Measurements from ENCODE around the gene CCDC92.

The CCDC92 gene

DNA sequence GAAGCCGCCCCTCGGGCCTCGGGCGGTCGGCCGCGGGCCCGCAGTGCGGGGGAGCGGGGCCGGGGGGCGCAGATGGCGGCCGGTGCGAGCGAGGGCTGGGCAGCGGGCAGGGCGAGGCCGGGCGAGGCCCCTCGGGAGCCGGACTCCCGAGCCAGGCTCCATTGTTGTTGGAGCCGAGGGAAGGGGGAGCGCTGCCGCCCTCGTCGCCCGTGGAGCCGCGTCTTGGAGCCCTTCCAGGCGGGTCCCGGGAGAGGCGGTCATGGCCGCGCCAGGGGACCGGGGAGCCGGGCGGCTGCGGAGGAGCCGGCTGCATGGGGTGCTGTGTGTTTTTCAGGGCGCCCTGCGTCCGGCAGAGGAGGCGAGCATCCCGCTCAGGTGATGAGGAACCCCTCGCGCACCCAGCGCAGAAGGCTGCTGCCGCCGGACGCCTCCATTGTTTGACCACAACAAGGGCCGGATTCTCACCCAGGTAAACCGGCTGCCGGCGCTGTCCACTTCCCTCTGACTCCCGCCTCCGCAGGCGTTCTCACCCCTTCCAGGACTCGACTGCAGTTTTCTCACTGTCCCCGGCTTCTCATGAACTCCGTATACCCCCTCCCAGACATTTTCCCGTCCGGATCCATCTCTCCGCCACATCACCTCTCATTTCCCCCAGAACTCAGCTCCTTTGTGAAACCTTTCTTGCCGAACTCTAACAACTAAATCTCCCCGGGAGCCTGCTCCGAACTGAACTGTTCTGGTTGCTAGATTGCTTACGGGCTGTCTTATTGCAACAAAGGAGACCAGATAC is 1.1 kb upstream of the CCDC92 start:
- DNase-seq, result peak in 8 of 14 donors; percentile 35 to 61 (median 49)

DNA sequence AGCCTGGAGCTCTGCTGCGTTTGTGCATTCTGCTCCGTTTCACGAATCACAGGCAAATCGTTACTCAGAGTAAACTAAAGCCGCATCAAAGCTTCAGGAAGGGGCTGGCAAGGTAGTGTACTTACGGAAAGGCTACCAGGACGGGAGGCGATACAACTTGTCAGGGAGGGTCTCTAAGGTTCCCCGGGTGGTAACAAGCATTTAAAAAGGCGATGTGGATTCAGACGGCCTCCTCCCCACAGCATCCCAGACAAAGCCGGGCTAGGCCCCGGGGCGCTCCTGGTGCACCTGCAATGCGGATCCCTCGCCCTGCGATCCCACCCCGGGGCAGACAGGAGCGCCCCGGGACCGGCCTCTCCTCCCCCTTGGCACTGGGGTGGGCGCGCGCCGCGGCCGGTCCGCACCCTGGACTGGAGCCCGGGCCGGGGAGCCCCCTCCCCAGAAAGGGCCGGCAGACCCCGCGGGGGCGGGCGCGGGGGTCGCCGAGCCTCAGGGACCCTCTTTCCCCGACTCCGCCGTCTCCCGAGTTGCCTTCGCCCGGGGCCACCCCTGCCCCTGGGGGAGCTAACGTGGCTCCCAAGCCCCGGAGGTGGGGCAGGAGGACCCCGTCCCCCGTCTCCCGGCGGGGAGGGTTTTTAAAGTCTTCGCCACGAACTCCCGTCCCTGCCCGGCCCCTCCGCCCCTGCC is 718 bp downstream of the CCDC92 start:
- peak in 10 of 14 donors; percentile 20 to 62 (median 40) for DNase-seq

DNA sequence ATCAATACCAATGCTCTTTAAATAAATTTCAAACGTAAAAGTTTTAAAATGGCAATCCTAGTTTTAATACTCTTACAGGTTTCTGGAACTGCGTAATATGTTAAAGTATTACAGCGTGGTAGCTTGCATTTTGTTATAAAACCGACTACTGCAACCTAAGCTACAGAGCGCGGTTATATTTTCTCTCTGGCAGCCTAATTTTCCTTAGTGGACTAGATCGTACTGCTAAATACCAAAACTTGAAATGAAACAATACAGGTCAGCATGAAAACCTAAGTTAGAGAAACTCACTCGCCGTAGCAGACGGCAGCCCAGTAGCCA is 1.2 kb downstream of the CCDC92 start:
- no peak for DNase-seq

DNA sequence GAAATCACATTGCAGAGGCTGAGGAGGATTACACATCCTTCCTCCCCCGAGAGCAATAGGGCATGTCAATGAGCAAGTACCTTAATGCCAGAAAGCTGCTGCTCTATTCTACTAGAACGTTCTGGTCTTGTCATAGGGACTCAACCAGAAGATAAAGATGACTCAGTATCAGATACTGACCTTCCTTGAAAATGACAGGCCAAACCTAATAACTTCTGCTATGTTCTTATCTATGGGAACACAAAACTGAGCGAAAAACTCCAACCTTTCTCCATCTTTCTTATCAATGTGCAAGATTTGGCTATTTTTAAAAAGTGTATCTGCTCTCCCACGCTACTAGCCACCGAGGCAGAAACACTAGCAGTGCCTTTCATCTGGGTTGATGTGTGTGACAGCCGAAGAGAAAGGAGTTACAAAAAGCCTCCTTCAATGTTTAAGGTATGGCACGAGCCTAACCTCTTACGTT is 5.5 kb downstream of the CCDC92 start:
- no peak for DNase-seq

DNA sequence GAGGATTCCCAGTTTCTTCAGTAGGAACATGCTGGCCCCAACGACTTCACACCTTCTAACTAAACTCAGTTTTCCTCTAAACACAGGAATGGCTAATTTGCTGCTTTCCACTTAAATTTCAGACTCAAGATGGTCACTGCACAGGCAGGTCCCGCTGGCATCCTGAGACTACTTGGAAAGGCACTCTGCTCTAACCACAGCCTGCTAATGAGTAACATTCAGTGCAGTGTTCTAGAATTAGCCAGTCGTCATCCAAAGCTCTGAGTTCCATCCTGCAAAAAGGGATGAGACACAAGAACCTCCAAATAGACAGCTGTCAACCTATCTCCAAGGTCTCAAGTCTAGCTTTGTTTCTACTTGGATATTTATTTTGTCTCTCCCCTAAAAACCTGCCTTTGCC is 6.0 kb downstream of the CCDC92 start:
- no peak for DNase-seq

DNA sequence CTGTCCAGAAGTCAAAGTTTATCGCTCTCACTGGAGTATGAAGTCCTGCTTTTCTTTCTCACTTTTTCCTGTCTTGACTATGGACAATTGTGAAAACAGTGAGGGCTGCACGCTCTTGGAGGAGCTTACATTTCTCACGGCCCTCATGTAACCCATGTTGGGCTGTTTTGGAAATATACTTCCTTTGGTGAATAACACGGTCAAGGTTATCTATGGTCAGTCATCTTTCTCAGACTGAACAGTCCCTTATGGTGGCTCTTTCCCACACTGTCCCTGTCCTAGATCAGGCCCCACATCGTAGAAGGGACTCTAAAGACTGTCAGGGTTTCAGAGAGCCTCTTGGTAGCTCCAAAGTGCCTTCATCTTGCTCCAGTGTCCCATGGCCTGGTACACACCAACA is 7.2 kb downstream of the CCDC92 start:
- no peak for DNase-seq

DNA sequence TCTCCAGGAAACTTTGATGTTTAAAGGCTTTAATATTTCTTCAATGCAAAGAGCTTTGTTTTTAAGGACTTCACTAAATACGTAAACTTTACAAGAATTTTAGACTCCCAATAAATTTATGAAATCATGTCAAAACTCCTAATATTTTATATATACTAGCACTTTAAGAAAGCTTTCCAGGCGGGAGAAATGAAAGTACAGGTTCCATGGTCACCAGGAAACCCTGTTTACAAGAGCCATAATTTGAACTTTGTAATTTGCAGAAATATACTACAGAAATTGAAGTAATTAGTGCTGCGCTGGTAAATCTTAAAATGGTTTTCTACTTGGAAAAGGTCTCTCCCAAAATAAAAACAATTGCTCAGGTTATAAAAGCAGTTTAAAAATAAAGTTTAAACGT is 8.8 kb downstream of the CCDC92 start:
- no peak for DNase-seq

DNA sequence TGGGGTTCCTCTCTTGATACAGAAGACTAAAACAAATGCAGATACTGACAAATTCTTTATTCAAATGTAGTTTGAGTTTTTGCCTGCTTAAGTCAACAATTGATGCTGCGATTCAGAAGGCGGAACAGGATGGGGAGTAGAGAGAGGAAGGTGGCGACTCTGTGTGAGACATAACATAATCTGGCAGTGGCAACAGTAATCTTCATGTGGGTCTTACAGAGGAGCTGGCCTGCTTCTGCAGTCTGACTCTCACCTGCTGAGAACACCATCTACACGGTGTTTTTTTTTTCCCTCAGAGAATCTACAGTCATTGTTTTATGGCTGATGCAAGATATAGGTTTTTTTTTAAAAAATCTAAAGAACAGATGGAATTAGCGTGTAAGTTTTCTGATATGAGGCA is 10.1 kb downstream of the CCDC92 start:
- no peak for DNase-seq

DNA sequence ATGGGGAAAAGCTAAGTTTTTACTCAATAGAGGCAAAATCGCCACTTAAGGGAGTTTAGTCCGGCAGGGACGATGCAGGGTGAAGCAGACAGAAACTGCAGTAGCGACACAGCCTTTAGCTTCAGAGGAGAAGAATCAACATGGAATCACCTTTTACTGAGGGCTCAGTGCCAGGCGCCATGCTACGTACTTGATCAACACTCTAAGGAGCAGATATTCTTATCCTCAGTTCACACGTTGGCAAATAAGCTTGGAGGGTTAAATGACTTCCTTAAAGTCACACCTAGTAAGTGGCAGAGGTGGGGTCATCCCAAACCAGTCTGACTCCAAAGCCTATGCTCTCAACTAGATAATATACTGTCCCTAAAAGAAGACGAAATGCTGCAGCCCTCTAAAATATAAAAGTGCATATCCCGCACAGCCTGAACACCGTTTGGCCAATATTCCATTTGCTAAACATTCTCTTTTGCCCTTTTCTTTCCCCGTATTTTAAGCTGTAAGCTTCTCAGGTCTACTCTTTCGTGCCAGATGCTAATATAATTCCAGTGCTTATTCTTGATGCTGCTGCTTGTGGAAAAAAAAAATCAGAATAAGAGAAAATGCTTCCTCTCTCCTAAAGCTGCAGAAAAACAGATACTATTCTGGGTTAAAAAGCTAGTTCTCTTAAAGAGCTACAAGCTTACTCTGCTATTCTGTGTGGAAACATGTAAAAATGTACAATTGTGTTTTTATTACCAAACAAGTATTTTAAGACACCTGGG is 10.9 kb downstream of the CCDC92 start:
- DNase-seq, result no peak

DNA sequence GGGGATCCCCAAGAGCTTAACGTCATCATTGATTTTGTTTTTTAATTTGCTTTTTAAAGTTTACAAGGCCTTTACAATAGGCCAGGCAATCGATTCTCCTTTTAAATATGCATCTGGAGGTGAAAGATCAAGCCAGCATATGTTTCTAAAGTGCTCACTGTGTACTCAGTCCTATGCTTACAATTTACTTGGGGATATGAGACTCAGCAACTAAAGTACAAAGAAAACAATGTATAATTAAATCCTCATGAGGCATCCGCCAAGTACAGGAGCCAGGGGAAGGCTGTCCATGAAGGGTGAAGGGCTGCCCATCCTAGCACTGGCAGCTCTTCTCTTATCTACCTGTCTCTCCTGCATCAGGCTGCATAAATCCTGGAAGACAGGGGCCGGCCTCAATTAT is 11.8 kb downstream of the CCDC92 start:
- no peak for DNase-seq

DNA sequence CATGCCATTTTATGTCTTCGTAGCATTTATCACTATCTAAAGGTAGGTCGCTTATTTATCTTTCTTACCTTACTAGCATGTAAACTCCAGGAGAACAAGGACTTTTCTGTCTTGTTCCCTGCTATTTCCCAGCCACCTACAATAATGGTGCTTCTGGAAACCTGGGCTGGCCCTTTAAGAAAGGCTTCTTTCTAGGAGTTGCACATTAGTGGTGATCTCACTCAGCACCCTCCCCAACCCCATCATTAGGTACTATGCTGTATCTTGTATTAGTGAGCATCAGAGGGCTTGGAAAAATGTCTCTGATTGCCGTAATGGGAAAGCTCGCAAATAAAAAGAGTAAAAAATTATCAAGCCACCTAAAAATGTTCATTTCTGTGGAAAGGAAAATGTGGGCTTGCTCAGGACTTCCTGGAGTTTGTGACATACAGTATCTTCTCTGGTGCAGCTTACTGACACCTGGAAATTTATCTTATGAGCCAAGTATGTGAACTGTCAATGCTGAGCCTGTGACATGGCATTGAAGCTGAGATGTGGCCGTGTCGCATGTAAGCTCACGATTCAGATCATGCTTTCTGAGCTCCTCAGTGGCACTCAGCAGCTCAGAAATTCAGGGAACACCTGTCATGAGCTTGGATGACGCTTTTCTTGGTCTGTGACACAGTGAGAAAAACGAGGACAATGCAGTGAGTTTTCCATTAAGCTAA is 12.4 kb downstream of the CCDC92 start:
- DNase-seq, result no peak

DNA sequence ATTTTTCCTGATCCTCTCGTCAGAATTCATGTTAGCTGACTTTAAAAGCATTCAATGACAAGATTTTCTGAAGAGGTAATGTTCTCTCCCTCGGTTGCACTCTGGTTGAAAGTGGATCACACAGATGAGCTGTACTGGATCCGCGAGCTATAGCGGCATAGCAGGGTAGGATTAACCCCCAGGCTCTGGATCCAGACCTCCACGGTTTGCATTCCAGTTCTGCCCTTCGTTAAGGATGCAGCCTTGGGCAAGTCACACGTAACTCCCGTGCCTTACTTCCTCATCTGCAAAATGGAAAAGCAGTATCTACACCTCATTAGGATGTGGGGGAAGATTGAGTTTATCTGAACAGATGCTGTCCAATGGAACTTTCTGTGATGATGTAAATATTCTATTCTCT is 13.8 kb downstream of the CCDC92 start:
- no peak for DNase-seq

DNA sequence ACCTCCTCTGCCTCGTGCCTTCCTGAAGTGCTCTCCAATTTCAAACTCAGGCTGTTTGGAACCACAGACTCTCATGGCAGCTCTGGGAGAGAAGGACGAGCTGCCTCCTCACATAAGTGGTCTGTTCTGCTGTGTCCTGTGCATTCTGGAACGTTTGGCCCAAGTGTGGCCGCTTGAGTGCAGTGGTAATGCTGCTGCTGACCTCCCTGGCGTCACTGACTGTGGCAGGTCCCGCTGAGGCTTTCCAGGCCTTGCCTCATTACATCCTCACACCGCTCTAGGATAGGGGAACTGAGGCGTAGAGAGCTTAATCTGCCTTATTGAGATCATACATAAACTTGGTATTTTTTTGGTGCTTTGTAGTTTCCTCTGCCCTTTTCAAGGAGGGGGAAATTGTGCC is 14.2 kb downstream of the CCDC92 start:
- DNase-seq, result no peak

DNA sequence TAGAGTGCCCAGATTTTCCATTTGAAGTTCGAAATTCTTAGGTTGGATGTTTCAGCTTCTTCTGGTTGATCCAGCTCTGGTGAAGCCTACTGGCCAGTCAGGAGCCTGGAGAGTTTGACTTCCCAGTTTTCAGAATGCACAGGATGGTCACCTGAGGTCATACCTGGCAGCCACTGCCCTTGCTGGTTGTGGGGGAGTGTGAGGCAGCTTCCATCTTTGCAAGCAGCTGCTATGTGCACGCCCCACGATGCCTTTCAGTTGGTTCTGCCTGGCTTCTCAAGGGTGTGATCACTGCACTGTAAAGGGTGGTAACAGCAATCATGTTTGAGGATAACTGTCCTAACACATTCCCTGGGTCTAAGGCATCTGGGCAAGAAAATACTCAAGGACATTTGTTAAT is 15.4 kb downstream of the CCDC92 start:
- DNase-seq, result no peak

DNA sequence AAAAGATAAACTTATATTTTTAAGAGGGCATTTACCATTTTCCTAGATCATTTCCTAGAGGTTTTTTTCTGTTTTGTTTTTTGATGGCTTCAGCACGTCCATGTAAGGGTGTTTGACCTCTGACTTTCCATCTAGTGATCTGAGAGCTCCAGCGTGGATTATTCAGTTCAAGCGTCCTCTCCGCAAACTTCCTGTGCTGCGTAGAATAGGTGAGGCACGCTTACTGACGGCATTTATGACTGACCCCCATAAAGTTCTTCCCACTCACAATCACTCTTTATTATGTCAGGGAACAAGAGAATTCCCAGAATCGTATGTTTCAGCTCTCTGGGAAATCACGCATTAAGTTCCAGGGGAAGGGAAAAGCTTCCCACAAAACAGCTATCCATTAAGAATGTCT is 16.4 kb downstream of the CCDC92 start:
- no peak for DNase-seq

DNA sequence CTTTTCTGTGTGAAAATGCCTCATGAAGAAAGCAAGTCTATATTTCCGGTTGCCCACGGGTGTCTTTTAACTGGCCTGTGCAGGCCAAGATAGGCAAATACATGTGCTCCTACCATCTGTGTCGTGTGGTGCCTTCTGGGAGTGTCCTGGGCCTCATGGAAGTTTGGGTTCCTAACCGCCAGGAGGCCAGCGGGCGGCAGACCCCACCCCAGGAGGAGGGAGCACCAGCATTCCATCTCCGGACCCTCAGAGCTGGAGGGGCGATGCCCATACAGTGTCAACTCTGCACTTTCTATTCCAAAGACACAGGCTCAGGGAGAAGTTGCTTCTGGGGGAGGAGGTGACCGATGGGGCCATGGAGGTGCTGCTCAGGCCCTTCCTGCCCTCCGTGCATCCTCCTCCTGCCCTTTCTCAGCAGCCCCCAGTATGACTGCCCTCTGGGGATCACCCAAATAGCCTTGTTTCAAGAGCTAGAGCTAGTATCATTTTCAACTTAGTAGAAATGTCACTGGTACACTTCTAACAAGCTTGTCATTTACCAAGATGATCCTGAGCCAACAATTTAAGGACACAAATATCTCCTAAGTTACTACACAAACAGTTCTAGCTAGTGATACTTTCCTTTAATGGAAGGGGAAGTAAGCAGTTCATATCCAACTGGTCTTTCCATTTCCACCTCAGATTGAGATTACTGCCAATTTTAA is 17.8 kb downstream of the CCDC92 start:
- no peak for DNase-seq

DNA sequence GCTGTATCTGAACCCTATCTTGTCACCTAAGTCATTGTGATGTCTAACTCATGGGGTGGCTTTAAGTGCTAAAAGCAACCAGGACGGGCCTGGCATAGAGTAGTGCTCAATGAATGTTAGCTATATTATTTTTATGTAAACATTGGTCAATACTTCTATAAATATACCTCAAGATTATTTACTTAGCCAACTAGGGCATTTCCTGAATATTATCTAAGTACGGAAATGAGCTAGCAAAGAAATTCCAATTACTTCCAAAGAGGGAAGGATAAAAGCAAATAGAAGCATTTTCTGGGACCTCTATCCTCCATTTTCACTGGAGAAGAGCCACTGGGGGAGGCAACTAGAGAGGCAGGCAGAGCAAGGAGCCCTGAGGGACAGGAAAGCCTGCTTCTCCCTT is 20.6 kb downstream of the CCDC92 start:
- DNase-seq, result no peak

DNA sequence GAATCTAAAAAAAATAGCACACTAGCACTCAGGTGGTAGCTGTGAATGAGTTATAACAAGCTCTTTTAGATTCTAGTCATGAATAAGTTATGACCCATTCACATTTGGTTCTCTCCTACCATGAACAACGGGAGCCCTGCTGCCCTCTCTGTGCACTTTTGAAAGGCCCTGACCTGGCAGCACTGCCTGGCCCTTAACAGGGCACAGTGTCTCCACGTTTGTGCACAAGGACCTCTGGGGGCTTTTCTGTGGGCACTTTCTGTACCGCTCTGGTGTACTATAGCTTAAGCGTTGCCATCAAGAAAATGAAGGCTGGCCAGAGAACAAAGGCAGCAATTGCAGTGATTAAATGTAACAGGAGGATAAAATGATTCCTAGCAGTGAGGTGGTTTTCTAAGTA is 21.2 kb downstream of the CCDC92 start:
- no peak for DNase-seq

DNA sequence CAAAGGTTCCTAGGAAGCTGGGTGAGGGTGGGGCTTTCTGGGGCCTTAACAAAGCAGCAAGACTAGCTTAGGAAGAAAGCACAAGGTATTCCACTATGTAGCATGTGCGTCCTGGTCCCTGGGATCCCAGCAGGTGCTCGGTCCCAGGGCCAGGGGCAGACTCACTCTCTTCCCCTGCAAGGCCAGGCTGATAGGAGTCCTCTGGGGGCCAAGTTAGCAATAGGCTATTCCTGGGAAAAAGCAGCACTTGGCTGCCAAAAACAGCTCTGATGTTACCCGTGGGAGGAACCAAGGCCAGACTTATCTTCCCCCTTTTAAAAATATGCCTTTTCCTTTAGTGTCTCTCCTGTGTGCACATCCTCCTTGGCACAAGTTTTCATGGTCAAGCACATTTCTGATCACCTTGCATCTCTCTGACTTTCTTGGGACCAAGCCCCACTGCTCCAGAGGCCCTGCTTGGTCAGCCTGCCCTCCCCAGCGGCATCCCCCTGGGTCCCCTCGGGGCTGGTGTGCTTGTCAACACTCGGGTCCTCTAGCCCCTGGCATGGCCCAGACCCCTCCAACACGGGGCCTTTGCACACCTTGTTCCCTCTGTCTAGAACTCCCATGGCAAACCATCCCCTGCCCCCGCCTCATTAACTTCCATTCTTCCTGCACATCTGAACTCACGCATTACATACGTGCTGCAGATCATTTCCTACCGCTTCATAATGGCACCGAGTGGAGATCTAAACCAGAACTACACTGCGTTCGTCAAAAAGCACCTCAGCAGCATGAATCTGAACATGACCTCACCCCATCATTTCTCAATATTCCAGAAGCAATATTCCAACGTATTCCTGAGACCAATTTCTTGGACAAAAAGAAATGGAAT is 21.9 kb downstream of the CCDC92 start:
- DNase-seq, result no peak

DNA sequence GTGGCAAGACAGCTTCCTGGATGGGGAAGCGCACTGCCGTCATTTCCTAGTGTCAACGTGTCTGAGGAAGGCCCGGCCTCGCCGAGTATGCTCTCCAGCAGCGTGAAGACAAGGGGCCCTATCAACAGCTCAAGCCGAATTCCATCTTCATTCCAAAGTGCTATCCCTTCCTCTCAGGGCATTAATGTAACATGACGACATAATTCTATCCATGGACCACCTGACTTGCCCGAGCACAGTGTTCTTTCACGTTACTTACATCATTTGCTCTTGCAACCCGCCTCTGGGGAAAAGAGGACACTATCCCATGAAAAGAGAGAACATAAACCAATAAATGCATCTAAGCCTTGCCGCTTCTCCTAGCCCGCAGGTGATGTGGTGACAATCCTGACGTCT is 22.9 kb downstream of the CCDC92 start:
- no peak for DNase-seq
